H9 (cell line): ENCODE results near the gene NOSIP. TPM values are rescaled to one million over a fixed set of nuclear protein-coding genes. Genes with fewer than 3 reads are reported as not detected.

Experiments used
- DNase-seq: peaks from one replicate; pipeline ENCODE4 v3.0.0-alpha.2; 2017
- H2AFZ ChIP-seq: one replicate; pipeline ENCODE4 v1.6.1; 2013; ENCODE audit warnings: mild to moderate bottlenecking, low read length, control low read depth, moderate library complexity
- H2AK5ac ChIP-seq: 2 replicates; pipeline ENCODE4 v1.6.1; 2013; ENCODE audit warnings: low read length, control low read depth, mixed read lengths; ENCODE audit not compliant: insufficient read length
- H2BK120ac ChIP-seq: one replicate; pipeline ENCODE4 v1.6.1; 2013; ENCODE audit warnings: low read depth, mild to moderate bottlenecking, low read length, control low read depth, inconsistent platforms; ENCODE audit not compliant: poor library complexity, severe bottlenecking
- H2BK12ac ChIP-seq: 2 replicates; pipeline ENCODE4 v1.6.1; 2013; ENCODE audit warnings: low read length, control low read depth, mixed read lengths, low read depth; ENCODE audit not compliant: insufficient read length
- H2BK15ac ChIP-seq: 2 replicates; pipeline ENCODE4 v1.6.1; 2013; ENCODE audit warnings: low read depth, low read length, control low read depth
- H2BK20ac ChIP-seq: one replicate; pipeline ENCODE4 v1.6.1; 2013; ENCODE audit warnings: low read depth, mild to moderate bottlenecking, low read length, control low read depth, inconsistent platforms; ENCODE audit not compliant: poor library complexity, severe bottlenecking
- H2BK5ac ChIP-seq: 2 replicates; pipeline ENCODE4 v1.6.1; 2013; ENCODE audit warnings: low read length, control low read depth, mixed read lengths; ENCODE audit not compliant: insufficient read length
- H3K14ac ChIP-seq: 2 replicates; pipeline ENCODE4 v1.6.1; 2013; ENCODE audit warnings: low read length, control low read depth; ENCODE audit not compliant: insufficient read depth
- H3K18ac ChIP-seq: 2 replicates; pipeline ENCODE4 v1.6.1; 2013; ENCODE audit warnings: low read depth, mild to moderate bottlenecking, mixed read lengths, low read length, control low read depth; ENCODE audit not compliant: insufficient read length
- H3K23ac ChIP-seq: 2 replicates; pipeline ENCODE4 v1.6.1; 2013; ENCODE audit warnings: low read length, control low read depth, mixed read lengths, low read depth; ENCODE audit not compliant: insufficient read length
- H3K23me2 ChIP-seq: 2 replicates; pipeline ENCODE4 v1.6.1; 2013; ENCODE audit warnings: low read depth, mild to moderate bottlenecking, mixed read lengths, low read length, control low read depth; ENCODE audit not compliant: insufficient read length, poor library complexity, severe bottlenecking
- H3K27ac ChIP-seq: 2 replicates; pipeline ENCODE4 v1.5.1; 2013; ENCODE audit warnings: low read length, control low read depth, mixed read lengths, low read depth; ENCODE audit not compliant: insufficient read length
- H3K27me3 ChIP-seq: 2 replicates; pipeline ENCODE4 v1.6.1; 2013; ENCODE audit warnings: low read length, control low read depth, inconsistent platforms; ENCODE audit not compliant: insufficient read depth
- H3K4ac ChIP-seq: 2 replicates; pipeline ENCODE4 v1.6.1; 2013; ENCODE audit warnings: low read depth, mild to moderate bottlenecking, control low read depth, inconsistent platforms, low read length, moderate library complexity
- H3K4me1 ChIP-seq: 2 replicates; pipeline ENCODE4 v1.6.1; 2013; ENCODE audit warnings: low read length, control low read depth, inconsistent platforms; ENCODE audit not compliant: insufficient read depth
- H3K4me2 ChIP-seq: 2 replicates; pipeline ENCODE4 v1.6.1; 2013; ENCODE audit warnings: low read length, control low read depth, mixed read lengths; ENCODE audit not compliant: insufficient read length, insufficient read depth
- H3K56ac ChIP-seq: 2 replicates; pipeline ENCODE4 v1.6.1; 2013; ENCODE audit warnings: low read depth, mild to moderate bottlenecking, mixed read lengths, low read length, control low read depth; ENCODE audit not compliant: insufficient read length
- H3K79me1 ChIP-seq: 2 replicates; pipeline ENCODE4 v1.6.1; 2013; ENCODE audit warnings: low read depth, mild to moderate bottlenecking, moderate library complexity, low read length, control low read depth, inconsistent platforms; ENCODE audit not compliant: insufficient read depth, poor library complexity, severe bottlenecking
- H3K79me2 ChIP-seq: 2 replicates; pipeline ENCODE4 v1.6.1; 2013; ENCODE audit warnings: low read length, control low read depth, inconsistent platforms; ENCODE audit not compliant: insufficient read depth
- H3K9ac ChIP-seq: 2 replicates; pipeline ENCODE4 v1.6.1; 2013; ENCODE audit warnings: low read length, control low read depth, mixed read lengths; ENCODE audit not compliant: insufficient read length; ENCODE audit errors: extremely low read depth
- H3K9me3 ChIP-seq: one replicate; pipeline ENCODE4 v1.6.1; 2013; ENCODE audit warnings: low read depth, low read length, inconsistent platforms; ENCODE audit not compliant: control insufficient read depth
- H3T11ph ChIP-seq: one replicate; pipeline ENCODE4 v1.6.1; 2013; ENCODE audit warnings: mild to moderate bottlenecking, low read length, control low read depth, inconsistent platforms
- H4K20me1 ChIP-seq: one replicate; pipeline ENCODE4 v1.6.1; 2013; ENCODE audit not compliant: control insufficient read depth, insufficient read length, insufficient read depth
- H4K5ac ChIP-seq: 2 replicates; pipeline ENCODE4 v1.6.1; 2013; ENCODE audit warnings: low read depth, mild to moderate bottlenecking, mixed read lengths, low read length, control low read depth; ENCODE audit not compliant: insufficient read length
- H4K8ac ChIP-seq: replicated peaks from 2 replicates; pipeline ENCODE4 v1.6.1; 2013; ENCODE audit warnings: low read length, control low read depth, mixed read lengths, low read depth; ENCODE audit not compliant: insufficient read length
- H4K91ac ChIP-seq: 2 replicates; pipeline ENCODE4 v1.6.1; 2013; ENCODE audit warnings: low read depth, mild to moderate bottlenecking, moderate library complexity, mixed read lengths, low read length, control low read depth; ENCODE audit not compliant: insufficient read length
- H3K27ac Mint-ChIP-seq, 3 experiments: 2 replicates in 2 of 3; 3 replicates in 1 of 3; pipeline ENCODE4 v1.8.0; 2020 to 2021; ENCODE audit warnings: mixed read lengths in 3 of 3, mild to moderate bottlenecking in 1 of 3, moderate library complexity in 1 of 3
- H3K27me3 Mint-ChIP-seq: 2 replicates; pipeline ENCODE4 v1.8.0; 2021; ENCODE audit warnings: low read depth, mild to moderate bottlenecking, moderate library complexity, mixed read lengths
- H3K36me3 Mint-ChIP-seq, 3 experiments: 2 replicates in 2 of 3; 3 replicates in 1 of 3; pipeline ENCODE4 v1.8.0; 2020 to 2021; ENCODE audit warnings: low read depth in 3 of 3, mixed read lengths in 3 of 3; ENCODE audit not compliant: insufficient read depth in 1 of 3
- H3K4me1 Mint-ChIP-seq, 2 experiments: 2 replicates each; pipeline ENCODE4 v1.8.0; 2020; ENCODE audit warnings: mixed read lengths in 2 of 2
- H3K4me3 Mint-ChIP-seq, 2 experiments: 2 replicates in 1 of 2; 3 replicates in 1 of 2; pipeline ENCODE4 v1.8.0; 2020 to 2021; ENCODE audit warnings: mild to moderate bottlenecking in 2 of 2, mixed read lengths in 2 of 2, moderate library complexity in 1 of 2
- H3K9me3 Mint-ChIP-seq, 2 experiments: 2 replicates in 1 of 2; 3 replicates in 1 of 2; pipeline ENCODE4 v1.8.0; 2020; ENCODE audit warnings: mild to moderate bottlenecking in 2 of 2, mixed read lengths in 2 of 2, moderate library complexity in 1 of 2
- WGBS: extraction: QIAGEN DNeasy Blood & Tissue Kit; methylation state at CpG from one replicate; pipeline ENCODE4 v1.1.7; 2013; ENCODE audit warnings: missing lambda C conversion rate, low lambda C conversion rate, mixed read lengths; ENCODE audit not compliant: insufficient read length; ENCODE audit errors: extremely low coverage; 5-methylcytosine and 5-hydroxymethylcytosine counted together
- total RNA-seq: library from RNA; stranded (reverse); gene quantifications from 2 replicates; pipeline ENCODE4 v1.2.1, GENCODE V29; 2021
- TF ChIP-seq, protein P1 (sequence below): fragments of 200-600 bp; sonication (generic); conservative IDR thresholded peaks from 3 replicates; pipeline ENCODE4 v1.8.0; 2021; ENCODE audit warnings: antibody characterized with exemption, mild to moderate bottlenecking

The NOSIP gene
- total RNA-seq, 1 experiment from 2014 or later: 78.4 TPM

- Histone ChIP-seq H3T11ph (no peak overlapping the region), H4K5ac (no peak overlapping the region), H3K27ac (no peak overlapping the region), H3K4ac (no peak overlapping the region), H3K79me1 (no peaks in the 10 kb centered on the region), H3K56ac (no peak overlapping the region), H3K9me3 (no peaks in the 10 kb centered on the region), H2AFZ (peak overlapping the region; percentile 91), H4K8ac (no peak overlapping the region), H3K23me2 (peaks cover 3% of the 10 kb centered on the region), H3K4me2 (peak overlapping the region; percentile 13), H3K14ac (no peak overlapping the region), H2BK15ac (no peak overlapping the region), H4K20me1 (no peaks in the 10 kb centered on the region), H3K9ac (peak overlapping the region; percentile 13), H2AK5ac (no peak overlapping the region), H2BK120ac (no peak overlapping the region), H2BK12ac (peak overlapping the region; percentile 88), H3K79me2 (no peaks in the 10 kb centered on the region), H2BK5ac (no peak overlapping the region), H2BK20ac (no peak overlapping the region), H3K4me1 (no peaks in the 10 kb centered on the region), H3K23ac (no peak overlapping the region), H3K27me3 (no peaks in the 10 kb centered on the region), H3K18ac (no peak overlapping the region), H4K91ac (no peak overlapping the region)
- peak overlapping the region; percentile 49 to 91 (median 71); a peak in 4 of 7 replicates for H3K27ac Mint-ChIP-seq
- WGBS: no CpG with 5 or more reads among the region's 9 CpGs
- peaks cover 1 to 4% (median 4%) of the 10 kb centered on the region in 3 experiments; a peak in 2 of 7 replicates for H3K36me3 Mint-ChIP-seq
- H3K9me3 Mint-ChIP-seq: no peaks in the 10 kb centered on the region; a peak in 1 of 5 replicates
- TF ChIP-seq, protein P1, sequence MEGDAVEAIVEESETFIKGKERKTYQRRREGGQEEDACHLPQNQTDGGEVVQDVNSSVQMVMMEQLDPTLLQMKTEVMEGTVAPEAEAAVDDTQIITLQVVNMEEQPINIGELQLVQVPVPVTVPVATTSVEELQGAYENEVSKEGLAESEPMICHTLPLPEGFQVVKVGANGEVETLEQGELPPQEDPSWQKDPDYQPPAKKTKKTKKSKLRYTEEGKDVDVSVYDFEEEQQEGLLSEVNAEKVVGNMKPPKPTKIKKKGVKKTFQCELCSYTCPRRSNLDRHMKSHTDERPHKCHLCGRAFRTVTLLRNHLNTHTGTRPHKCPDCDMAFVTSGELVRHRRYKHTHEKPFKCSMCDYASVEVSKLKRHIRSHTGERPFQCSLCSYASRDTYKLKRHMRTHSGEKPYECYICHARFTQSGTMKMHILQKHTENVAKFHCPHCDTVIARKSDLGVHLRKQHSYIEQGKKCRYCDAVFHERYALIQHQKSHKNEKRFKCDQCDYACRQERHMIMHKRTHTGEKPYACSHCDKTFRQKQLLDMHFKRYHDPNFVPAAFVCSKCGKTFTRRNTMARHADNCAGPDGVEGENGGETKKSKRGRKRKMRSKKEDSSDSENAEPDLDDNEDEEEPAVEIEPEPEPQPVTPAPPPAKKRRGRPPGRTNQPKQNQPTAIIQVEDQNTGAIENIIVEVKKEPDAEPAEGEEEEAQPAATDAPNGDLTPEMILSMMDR: peak; percentile 91
- peaks cover 3 to 4% of the 10 kb centered on the region in 2 experiments for H3K4me1 Mint-ChIP-seq
- H3K4me3 Mint-ChIP-seq: peak overlapping the region; percentile 6 to 51; a peak in 4 of 5 replicates
- no peaks in the 10 kb centered on the region for H3K27me3 Mint-ChIP-seq
- DNase-seq: peak; percentile 78
Measured at GRCh38 chr19:49546825-49547565, 33.4 kb downstream of the NOSIP start.
